ENCODE data around the gene GLIS2.
"Not testable (repeated sequence)": the region's sequence is repeated elsewhere in the genome, so short reads cannot be mapped to it uniquely, and the experiment has no call there.

The GLIS2 gene

DNA sequence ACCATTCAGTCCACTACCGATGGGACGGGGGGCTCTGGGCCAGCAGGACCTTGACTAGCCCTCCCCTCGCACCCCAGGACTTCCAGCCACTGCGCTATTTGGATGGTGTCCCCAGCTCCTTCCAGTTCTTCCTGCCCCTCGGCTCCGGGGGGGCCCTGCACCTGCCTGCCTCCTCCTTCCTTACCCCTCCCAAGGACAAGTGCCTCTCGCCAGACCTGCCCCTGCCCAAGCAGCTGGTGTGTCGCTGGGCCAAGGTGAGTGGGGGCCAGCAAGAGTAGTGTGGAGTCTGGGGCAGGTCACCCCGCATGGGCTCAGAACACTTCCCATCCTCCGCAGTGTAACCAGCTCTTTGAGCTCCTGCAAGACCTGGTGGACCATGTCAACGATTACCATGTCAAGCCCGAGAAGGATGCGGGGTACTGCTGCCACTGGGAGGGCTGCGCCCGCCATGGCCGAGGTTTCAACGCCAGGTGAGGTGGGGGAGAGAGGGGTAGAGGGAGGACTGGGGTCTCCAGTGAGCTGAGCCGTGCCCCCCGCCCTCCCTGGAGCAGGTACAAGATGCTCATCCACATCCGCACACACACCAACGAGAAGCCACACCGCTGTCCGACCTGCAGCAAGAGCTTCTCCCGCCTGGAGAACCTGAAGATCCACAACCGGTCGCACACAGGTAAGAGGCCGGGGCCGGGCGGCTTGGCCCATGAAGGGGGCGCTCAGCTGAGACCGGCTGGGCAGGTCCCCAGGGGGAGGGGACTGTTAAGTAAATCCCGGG is 19.0 kb downstream of the GLIS2 start:
- DNase-seq (ENCODE audit: low read depth), result no peak

- DNase-seq (ENCODE audit: low read depth), result no peak
These were observed 21.1 kb downstream of the GLIS2 start for GRCh38 chr16:4336701-4337539.

DNA sequence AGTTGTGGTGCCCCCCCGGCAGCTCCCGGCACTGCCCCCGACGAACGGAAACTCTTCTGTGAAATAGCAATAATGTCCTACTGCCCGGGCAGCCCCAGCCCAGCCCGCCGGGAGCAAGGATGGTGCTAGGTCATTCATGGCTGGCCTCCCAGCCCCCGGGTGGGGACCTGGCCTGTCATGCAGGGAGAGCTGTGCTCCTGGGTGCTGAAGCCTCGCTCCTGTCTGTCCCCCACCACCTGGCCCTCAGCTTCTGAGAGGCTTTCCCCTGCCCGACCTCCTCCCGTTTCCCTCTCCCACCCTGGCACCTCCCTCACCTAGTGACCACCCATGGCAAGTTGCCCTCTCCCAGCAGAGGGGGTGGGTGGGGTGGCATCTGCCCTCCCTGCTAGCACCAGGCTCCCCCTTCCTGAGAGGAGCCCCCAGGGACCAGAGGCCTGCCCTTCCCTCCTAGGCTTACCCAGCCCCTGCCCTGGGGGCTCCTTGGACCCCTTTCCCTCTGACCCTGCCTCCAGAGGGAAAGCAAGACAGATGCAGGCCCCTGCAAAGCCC is 21.7 kb downstream of the GLIS2 start:
- DNase-seq (ENCODE audit: low read depth), result no peak

DNA sequence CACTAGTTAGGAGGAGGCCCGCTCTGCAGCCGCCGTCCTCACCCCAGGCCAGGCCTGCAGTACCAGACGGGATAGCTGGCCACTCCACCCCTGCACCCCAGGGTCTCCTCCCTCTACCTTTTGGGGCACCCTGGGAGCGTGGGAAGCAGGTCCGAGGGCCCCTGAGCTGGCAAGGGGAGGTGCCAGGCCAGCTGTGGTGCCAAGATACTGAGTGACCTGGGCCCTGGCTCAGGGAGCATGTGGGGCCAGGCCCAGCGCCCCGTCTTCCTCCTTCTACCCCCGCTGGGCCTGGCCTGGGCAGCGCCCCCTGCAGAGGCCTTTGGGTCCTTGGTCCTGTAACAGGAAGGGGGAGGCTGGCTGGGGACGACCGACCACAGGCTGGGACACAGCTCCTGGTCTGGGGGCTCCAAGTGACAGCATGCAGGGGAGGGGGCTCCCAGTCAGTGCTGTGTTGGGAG is 22.3 kb downstream of the GLIS2 start:
- DNase-seq (ENCODE audit: low read depth), result no peak

- DNase-seq (ENCODE audit: low read depth), result no peak
These were observed 22.9 kb downstream of the GLIS2 start for GRCh38 chr16:4338712-4339299.

DNA sequence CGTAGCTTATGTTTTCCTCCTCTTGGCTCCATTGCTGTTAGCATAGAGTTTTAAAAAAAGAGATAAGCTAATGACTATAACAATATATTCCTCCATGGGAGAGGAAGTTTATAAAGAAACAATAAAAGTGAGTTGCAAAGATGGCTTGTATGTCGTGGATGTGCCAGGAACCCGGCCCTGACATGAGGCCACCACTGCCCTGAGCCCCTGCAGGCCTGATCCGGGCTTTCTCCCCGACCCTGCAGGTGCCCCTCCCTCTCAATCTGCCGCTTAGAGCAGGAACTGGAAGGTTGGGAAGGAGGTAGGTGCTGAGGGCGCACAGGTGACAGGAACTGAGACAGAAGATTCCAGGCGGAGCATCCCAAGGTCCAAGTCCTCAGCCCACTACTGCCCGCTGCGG is 23.6 kb downstream of the GLIS2 start:
- DNase-seq (ENCODE audit: low read depth), result no peak

DNA sequence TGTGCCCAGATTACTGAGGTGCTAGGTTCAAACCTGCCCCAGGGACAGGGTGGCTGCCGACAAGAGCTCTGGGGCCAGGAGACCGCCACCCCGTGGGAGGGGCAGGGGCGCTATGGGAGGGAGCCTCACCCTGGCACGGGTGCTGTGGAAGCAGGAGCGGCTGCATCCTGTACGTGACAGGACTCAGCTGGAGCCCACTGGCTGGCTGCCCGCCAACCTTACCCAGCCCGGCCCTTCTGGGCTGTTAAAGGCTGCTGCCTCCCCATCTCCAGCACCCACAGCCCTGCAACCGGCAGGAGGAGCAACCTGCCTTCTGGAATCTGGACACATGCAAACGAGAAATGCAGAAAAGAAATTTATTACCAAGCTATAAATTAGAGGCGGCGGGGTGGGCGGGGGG is 24.0 kb downstream of the GLIS2 start:
- DNase-seq (ENCODE audit: low read depth), result no peak

GRCh38 chr16:4340443-4340842 is 24.6 kb downstream of the GLIS2 start:
- no peak for DNase-seq (ENCODE audit: low read depth)

DNA sequence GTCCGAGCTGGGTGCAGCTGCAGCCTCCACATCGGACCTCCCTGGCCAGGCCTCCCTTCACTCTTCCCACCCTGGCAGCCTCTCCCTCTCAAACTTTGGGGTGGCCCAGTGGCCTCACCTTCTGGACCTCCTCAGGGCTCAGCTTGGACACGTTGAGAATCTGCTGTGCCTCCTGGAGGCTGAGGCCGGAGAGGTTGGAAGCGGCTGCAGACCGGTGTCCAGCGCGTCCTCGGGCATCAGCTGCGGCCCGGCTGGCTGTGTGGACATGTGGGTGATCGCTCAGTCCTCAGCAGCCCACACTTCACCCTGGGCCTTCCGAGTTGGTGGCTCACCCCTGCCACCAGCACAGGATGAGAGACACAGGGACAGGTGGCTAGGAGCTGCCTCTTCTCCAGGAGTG is 25.4 kb downstream of the GLIS2 start:
- DNase-seq (ENCODE audit: low read depth), result no peak

DNA sequence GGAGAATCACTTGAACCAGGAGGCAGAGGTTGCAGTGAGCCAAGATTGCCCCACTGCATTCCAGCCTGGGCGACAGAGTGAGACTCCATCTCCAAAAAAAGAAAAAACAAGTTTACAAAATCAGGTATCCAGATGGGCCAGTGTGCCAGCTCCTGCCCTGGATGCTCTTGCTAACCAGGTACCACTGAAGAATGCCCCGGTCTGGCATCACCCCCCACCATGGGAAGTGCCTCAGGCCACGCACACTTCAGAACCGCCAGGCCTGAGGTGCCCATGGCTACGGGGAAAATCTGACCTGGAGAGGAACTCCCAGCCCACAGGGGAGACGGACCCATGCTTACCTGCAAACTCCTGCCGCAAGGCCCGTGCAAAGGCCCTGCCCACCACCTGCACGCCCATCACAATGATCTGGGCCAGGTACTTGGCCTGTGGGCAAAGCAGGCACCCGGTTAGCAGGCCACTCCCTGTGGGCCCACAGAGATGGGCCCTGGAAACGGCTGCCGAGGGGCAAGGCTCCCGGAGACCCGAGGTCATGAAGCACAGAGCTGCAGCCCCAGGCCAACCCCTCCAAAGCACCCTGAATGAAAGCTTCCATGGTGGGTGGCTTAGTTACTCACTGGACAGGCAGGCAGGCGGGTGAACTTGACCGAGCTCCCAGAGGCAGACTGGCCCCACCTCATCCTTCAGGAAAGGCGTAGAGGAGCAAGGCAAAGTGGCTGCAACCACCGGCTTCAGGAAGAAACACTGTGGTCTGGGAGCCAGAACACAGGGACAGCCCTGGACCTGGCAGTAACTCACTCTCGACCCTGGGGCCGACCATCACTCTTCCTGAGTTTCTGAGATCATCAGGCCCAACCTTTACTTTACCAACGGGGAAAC is 27.2 kb downstream of the GLIS2 start:
- DNase-seq (ENCODE audit: low read depth), result no peak

GRCh38 chr16:4344300-4344982 is 28.6 kb downstream of the GLIS2 start:
- not testable (repeated sequence) for DNase-seq (ENCODE audit: low read depth)

- no peak for DNase-seq (ENCODE audit: low read depth)
These were observed 29.3 kb downstream of the GLIS2 start for GRCh38 chr16:4344983-4345835.

- DNase-seq (ENCODE audit: low read depth), result no peak
These were observed 30.2 kb downstream of the GLIS2 start for GRCh38 chr16:4345836-4346781.

GRCh38 chr16:4347010-4347409 is 31.1 kb downstream of the GLIS2 start:
- DNase-seq (ENCODE audit: low read depth), result no peak

DNA sequence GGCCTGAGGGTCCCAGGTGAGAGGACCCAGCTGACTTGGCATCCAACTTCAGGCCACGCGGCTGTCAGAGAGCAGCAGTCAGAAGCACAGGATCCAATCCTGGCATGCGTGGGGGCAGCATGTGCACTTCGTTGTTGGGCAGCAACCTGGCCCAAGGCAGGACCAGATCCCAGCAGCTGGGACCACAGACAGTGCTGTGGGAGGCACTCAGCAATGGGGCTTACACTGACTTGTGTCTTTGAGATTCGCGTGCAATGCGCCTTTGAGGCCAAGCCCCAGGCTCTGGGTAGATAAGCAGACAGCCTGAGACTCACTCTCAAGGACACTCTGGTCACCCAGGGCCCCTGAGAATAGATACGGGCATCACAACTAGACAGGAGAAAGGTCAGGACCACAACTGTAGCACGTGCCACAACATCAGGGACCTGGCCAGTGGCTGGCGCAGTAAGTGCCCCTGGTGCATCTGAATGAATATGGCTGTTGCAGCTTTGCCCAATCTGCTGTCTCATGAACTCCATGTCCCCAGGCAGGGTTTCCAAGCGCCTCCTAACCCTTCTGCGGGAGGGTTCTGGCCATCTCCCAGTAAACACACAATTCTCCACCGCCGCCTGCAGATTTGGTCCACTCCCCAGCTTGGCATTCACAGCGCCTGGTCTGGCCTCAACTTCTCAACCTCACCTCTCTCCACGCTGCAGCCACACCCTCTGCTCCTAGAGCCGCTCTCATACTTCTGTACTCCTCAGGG is 32.1 kb downstream of the GLIS2 start:
- no peak for DNase-seq (ENCODE audit: low read depth)

DNA sequence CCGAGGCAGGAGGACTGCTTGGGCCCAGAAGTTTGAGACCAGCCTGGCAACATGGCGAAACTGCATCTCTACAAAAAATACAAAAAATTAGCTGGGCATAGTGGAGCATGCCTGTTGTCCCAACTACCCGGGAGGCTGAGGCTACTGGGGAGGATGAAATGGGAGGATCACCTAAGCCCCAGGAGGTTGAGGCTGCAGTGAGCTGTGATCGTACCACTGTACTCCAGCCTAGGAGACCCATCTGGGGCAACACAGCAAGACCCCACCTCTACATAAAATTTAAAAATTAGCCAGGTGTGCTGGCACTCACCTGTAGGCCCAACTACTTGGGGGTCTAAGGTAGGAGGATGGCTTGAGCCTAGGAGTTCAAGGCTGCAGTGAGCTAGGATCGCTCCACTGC is 33.5 kb downstream of the GLIS2 start:
- no peak for DNase-seq (ENCODE audit: low read depth)

GRCh38 chr16:4350365-4350786 is 34.5 kb downstream of the GLIS2 start:
- no peak for DNase-seq (ENCODE audit: low read depth)

All from fibroblast of the conjunctiva (primary cell).